ENCODE results near the gene KDM3A. TPM values are rescaled to one million over a fixed set of nuclear protein-coding genes. Genes with fewer than 3 reads are reported as not detected.

The KDM3A gene
- total and polyA plus RNA-seq, 2 of the 8 experiments (the other 6 are each of a cell fraction or from before 2014, with no cell fraction given) = 15.8 to 29.2 TPM

DNA sequence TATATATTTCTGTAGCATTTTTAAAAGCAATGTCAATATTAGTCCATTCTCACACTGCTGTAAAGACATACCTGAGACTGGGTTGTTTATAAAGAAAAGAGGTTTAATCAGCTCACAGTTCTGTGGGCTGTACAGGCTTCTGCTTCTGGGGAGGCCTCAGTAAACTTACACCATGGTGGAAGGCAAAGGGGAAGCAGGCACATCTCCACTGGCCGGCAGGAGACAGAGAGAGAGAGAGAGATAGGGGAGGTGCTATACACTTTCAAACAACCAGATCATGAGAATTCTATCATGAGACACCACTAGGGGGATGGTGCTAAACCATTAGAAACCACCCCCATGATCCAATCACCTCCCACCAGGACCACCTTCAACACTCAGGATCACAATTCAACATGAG is 79.0 kb downstream of the KDM3A start:
- Histone ChIP-seq H3K27me3 (replicated peaks in 1 of 4; ENCODE audit: control insufficient read depth in 3 of 4, extremely low read depth in 1 of 4, insufficient read depth in 3 of 4, low read length in 3 of 4) (no peaks in the 10 kb centered on the region), H2BK12ac (ENCODE audit: low read depth, low read length) (no peak overlapping the region), H3K79me2 (ENCODE audit: control insufficient read depth in 1 of 2, insufficient read depth in 2 of 2, low read length in 2 of 2) (no peaks in the 10 kb centered on the region), H4K91ac (replicated peaks; ENCODE audit: insufficient read length, low read length) (no peak overlapping the region), H2BK15ac (ENCODE audit: low read length) (no peak overlapping the region), H3K23ac (ENCODE audit: insufficient read length) (no peak overlapping the region), H3K56ac (replicated peaks; ENCODE audit: insufficient read length, low read depth, low read length) (no peak overlapping the region), H3K9me3 (ENCODE audit: insufficient read depth in 2 of 2, low read depth in 1 of 2, low read length in 1 of 2) (0 out of 4 replicates have a peak, but pooled peaks cover 0 to 9% of the 10 kb centered on the region in 2 experiments), H2BK5ac (ENCODE audit: low read depth, low read length) (no peak overlapping the region), H3K23me2 (ENCODE audit: low read depth, low read length) (no peaks in the 10 kb centered on the region), H3K9ac (replicated peaks in 1 of 4; ENCODE audit: extremely low read depth in 1 of 4, low read depth in 3 of 4, low read length in 3 of 4) (no peak overlapping the region), H3K79me1 (ENCODE audit: low read depth, low read length) (no peaks in the 10 kb centered on the region), H3K4me1 (replicated peaks in 1 of 4; ENCODE audit: control insufficient read depth in 3 of 4, insufficient read depth in 4 of 4, low read length in 3 of 4) (no peaks in the 10 kb centered on the region), H3K4ac (replicated peaks; ENCODE audit: insufficient read length, low read depth, low read length) (no peak overlapping the region), H3K18ac (ENCODE audit: extremely low read depth, low read length) (no peak overlapping the region), H2BK120ac (replicated peaks; ENCODE audit: low read depth, low read length) (no peak overlapping the region), H4K20me1 (replicated peaks in 1 of 2; ENCODE audit: control insufficient read depth in 1 of 2, insufficient read depth in 2 of 2, low read length in 2 of 2) (no peaks in the 10 kb centered on the region), H3K36me3 (ENCODE audit: control insufficient read depth in 2 of 4, insufficient read depth in 4 of 4, low read length in 3 of 4) (no peaks in the 10 kb centered on the region; a peak in 2 of 8 replicates), H3K4me2 (ENCODE audit: insufficient read depth in 1 of 2, low read depth in 2 of 2, low read length in 2 of 2) (no peak overlapping the region), H3K14ac (ENCODE audit: insufficient read length) (no peak overlapping the region), H3K4me3 (ENCODE audit: extremely low read depth in 1 of 4, insufficient read depth in 2 of 4, low read depth in 3 of 4, low read length in 4 of 4) (no peak overlapping the region), H2AK5ac (ENCODE audit: low read depth, low read length) (no peak overlapping the region), H4K8ac (ENCODE audit: extremely low read depth, insufficient read depth, low read length) (no peak overlapping the region), H3K27ac (ENCODE audit: low read depth, low read length) (no peak overlapping the region), H2BK20ac (ENCODE audit: low read length) (no peak overlapping the region), H2AFZ (ENCODE audit: low read length) (no peak overlapping the region), H4K5ac (ENCODE audit: insufficient read length, low read depth, low read length) (no peak overlapping the region)
- CTCF ChIA-PET (ENCODE audit: partially characterized antibody) = no interaction called here
- FAIRE-seq (no peak), DNase-seq (ENCODE audit: low read depth in 1 of 2, low spot score in 2 of 2) (no peak)
- 100% methylated on average over 1 of the region's 1 CpG; no CpG with 5 or more reads in 1 of the 2 experiments for WGBS, 2 experiments (ENCODE audit: extremely low coverage in 1 of 2, insufficient coverage in 1 of 2, insufficient read length in 1 of 2, insufficient replicate concordance in 2 of 2, low coverage in 1 of 2, low lambda C conversion rate in 2 of 2, missing lambda C conversion rate in 1 of 2)
- POLR2A ChIA-PET (ENCODE audit: partially characterized antibody) = no interaction called here
- no peak for TF ChIP-seq TAF1 (IDR thresholded peaks at IDR 0.05; ENCODE audit: low read depth, low read length)
